ES-I3 (cell line): ENCODE data around the gene SLC41A3.

ENCODE experiments used
- H3K36me3 ChIP-seq: 2 replicates; pipeline ENCODE4 v1.6.1; 2013; ENCODE audit warnings: mild to moderate bottlenecking, low read length, control low read depth, moderate library complexity; ENCODE audit not compliant: insufficient read depth
- H3K4me1 ChIP-seq: 2 replicates; pipeline ENCODE4 v1.6.1; 2013; ENCODE audit warnings: mild to moderate bottlenecking, control low read depth, low read length; ENCODE audit not compliant: insufficient read depth
- H3K9ac ChIP-seq: 2 replicates; pipeline ENCODE4 v1.6.1; 2013; ENCODE audit warnings: low read depth, mild to moderate bottlenecking, low read length, moderate library complexity
- H3K9me3 ChIP-seq: 2 replicates; pipeline ENCODE4 v1.6.1; 2013; ENCODE audit warnings: mild to moderate bottlenecking, low read length, moderate library complexity; ENCODE audit not compliant: control insufficient read depth, insufficient read depth

Gene SLC41A3

DNA sequence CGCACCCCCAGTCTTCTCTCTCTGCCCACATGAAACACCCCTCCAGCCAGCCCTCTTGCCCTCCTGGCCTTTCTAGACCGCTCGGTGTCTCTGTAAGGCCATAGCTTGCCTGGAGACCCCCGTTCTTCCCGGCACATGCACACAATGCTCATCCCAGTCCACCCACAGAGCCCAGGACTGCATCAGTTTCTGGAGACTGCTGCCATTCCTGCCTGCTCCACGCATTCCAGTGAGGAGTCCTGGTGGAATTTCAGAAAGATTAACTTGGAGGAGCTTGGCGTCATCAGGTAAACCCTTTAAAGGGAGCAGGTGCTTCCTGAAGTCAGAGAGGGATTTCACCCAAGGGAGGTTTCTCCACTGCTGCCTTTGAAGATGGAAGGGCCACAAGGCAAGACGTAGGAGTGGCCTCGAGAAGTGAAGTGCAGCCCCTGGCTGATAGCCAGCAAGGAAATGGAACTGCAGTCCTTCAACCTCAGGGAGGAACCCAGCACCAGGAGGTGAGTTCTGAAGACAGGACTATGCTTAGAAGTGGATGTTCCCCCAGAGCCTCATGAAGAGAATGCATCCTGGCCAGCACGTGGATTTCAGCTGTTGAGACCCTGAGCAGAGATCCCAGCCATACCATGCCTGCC is 19.2 kb downstream of the SLC41A3 start:
- Histone ChIP-seq H3K9me3 (no peaks in the 10 kb centered on the region), H3K9ac (no peak overlapping the region), H3K36me3 (no peaks in the 10 kb centered on the region), H3K4me1 (no peaks in the 10 kb centered on the region)

GRCh38 chr3:126063358-126063965 is 20.5 kb downstream of the SLC41A3 start:
- no peaks in the 10 kb centered on the region; the same call in 1 of the 2 replicates for H3K4me1 ChIP-seq
- H3K9ac ChIP-seq = no peak overlapping the region
- H3K9me3 ChIP-seq = no peaks in the 10 kb centered on the region
- no peaks in the 10 kb centered on the region for H3K36me3 ChIP-seq

DNA sequence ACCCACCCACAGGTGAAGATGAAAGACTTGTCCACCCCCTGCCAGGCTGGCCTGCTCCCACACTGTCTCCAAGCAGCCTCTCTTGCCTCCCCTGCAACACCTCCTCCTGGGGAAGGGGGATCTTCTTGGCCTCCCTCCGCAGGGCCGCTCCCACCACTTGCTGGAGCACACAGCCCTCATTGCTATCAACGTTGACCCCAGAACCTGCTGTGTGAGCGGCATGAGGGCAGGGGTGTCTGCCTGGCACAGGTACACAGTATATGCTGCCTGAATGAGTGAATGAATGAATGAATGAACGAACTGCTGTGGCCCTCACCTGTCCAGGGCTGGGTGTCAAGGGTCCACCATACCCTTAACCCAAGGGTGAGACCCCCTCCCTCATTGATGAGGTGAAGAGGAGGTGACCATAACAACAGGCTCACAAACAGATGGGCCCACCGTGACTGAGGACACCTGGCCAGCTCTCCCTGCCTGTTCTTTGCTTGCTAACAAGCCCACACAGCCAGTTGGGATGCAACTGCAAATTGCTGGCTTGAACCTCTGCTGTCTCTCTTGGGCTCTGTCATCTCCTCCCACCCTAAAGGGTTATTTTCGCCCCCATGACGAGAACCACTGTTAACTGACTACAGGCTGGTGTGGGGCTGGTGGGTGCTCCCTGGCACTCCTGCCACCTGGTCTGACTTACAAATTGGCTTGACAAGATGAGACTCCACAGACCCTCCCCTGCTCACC is 22.5 kb downstream of the SLC41A3 start:
- Histone ChIP-seq H3K9ac (no peak overlapping the region), H3K4me1 (peaks cover 6% of the 10 kb centered on the region; the same call in 1 of the 2 replicates), H3K9me3 (no peaks in the 10 kb centered on the region), H3K36me3 (no peaks in the 10 kb centered on the region)

DNA sequence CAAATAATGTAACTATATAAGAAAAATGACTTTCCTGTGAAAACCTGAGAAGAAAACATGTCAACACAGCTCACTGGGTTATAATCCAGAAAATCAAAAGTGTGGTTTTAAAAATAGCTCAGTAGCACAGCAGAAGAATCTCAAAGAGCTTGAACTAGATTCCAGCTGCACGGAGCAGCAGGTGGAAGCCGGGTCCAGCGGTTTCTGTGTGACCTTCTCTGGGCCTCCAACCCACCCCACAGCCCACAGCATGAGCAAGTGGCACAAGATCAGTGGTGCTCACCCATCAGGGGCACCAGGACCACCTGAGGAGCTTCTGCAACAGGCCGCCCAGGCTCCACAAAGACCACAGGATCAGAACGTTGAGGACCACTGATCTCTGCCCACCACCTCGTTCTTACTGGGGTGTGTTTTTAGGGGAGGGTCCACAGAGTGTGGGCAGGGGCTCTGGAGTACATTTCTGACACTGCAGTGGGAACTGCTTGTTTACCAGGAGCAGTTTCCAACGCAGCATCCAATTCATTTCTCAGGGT is 23.2 kb downstream of the SLC41A3 start:
- H3K9ac ChIP-seq = no peak overlapping the region
- peaks cover 6% of the 10 kb centered on the region; the same call in 1 of the 2 replicates for H3K4me1 ChIP-seq
- H3K36me3 ChIP-seq = no peaks in the 10 kb centered on the region
- H3K9me3 ChIP-seq = no peaks in the 10 kb centered on the region

GRCh38 chr3:126058666-126059065 is 25.3 kb downstream of the SLC41A3 start:
- H3K36me3 ChIP-seq = no peaks in the 10 kb centered on the region
- H3K9me3 ChIP-seq = no peaks in the 10 kb centered on the region
- H3K9ac ChIP-seq = no peak overlapping the region
- H3K4me1 ChIP-seq = peaks cover 6% of the 10 kb centered on the region; the same call in 1 of the 2 replicates

DNA sequence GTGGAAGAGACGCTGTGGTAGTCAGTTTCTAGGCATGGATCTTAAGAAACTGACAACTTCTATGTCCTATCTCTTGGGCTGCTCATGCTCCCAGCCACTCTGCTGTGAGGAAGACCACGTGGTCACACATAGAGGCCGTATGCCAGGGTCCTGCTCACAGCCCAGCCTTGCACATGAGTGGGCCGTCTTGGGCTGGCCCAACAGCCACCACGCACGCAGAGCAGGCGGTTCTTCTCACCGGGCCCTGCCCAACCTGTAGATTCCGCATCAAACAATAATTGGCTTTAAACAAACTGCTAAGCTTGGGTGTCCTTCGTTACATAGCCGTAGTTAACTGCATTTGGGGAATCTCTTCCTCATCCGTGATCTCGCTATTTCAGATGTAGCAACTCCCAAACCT is 26.0 kb downstream of the SLC41A3 start:
- Histone ChIP-seq H3K4me1 (peaks cover 6% of the 10 kb centered on the region; the same call in 1 of the 2 replicates), H3K36me3 (no peaks in the 10 kb centered on the region), H3K9ac (no peak overlapping the region), H3K9me3 (no peaks in the 10 kb centered on the region)

DNA sequence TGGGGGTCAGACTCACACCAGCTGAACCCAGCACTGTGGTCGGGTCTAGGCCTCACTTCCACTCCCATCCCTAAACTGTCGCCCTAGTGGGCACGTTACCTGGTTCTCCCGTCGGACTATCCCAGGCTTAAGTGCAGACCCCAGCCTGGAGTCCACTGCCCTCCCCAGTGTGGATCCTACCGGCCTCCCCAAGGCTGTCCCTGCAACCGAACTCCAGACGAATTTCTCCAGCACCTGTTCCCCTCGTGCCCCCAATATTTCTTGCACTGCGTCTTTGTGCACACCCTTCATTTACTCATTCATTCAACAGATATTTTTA is 26.5 kb downstream of the SLC41A3 start:
- Histone ChIP-seq H3K36me3 (no peaks in the 10 kb centered on the region), H3K9ac (no peak overlapping the region), H3K9me3 (no peaks in the 10 kb centered on the region), H3K4me1 (peaks cover 6% of the 10 kb centered on the region; the same call in 1 of the 2 replicates)

GRCh38 chr3:126056681-126057500 is 27.0 kb downstream of the SLC41A3 start:
- Histone ChIP-seq H3K4me1 (peaks cover 6% of the 10 kb centered on the region; the same call in 1 of the 2 replicates), H3K9ac (no peak overlapping the region), H3K9me3 (no peaks in the 10 kb centered on the region), H3K36me3 (no peaks in the 10 kb centered on the region)

- Histone ChIP-seq H3K36me3 (no peaks in the 10 kb centered on the region), H3K4me1 (peaks cover 6% of the 10 kb centered on the region; the same call in 1 of the 2 replicates), H3K9me3 (no peaks in the 10 kb centered on the region), H3K9ac (no peak overlapping the region)
Measured at GRCh38 chr3:126056088-126056487, 27.8 kb downstream of the SLC41A3 start.

GRCh38 chr3:126054870-126055269 is 29.1 kb downstream of the SLC41A3 start:
- no peaks in the 10 kb centered on the region for H3K9me3 ChIP-seq
- peaks cover 6% of the 10 kb centered on the region; the same call in 1 of the 2 replicates for H3K4me1 ChIP-seq
- no peaks in the 10 kb centered on the region for H3K36me3 ChIP-seq
- no peak overlapping the region for H3K9ac ChIP-seq

DNA sequence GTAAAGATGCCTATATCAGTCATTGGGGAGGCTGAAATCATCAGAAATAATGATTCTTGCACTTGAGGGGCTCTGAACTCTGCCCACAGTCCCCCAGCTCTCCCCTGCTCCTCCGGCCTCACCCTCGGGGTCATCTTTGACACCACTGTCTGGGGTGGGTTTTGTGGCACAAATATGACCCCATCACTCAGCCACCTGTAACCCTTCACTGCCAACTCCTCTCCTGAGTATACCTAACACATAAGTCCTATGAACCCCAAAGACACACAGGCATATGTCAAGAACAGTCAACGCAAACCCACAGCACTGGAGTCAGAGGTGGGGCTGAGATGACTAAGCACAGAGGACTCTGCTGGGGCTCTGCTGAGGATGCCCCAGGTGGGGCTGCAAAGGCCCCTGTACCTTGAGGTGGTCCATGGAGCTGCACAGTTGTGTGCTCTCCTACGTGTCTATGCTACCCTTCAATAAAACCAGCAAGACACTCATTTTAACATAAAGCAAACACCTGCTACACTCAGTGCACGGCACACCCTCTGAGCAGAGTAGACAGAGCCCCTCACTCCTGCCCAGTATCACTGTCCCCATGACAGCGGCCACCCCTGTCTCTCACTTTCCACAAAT is 29.9 kb downstream of the SLC41A3 start:
- Histone ChIP-seq H3K9ac (no peak overlapping the region), H3K9me3 (no peaks in the 10 kb centered on the region), H3K4me1 (peaks cover 6% of the 10 kb centered on the region; the same call in 1 of the 2 replicates), H3K36me3 (no peaks in the 10 kb centered on the region)

GRCh38 chr3:126053513-126053912 is 30.4 kb downstream of the SLC41A3 start:
- Histone ChIP-seq H3K36me3 (no peaks in the 10 kb centered on the region), H3K9ac (no peak overlapping the region), H3K4me1 (peaks cover 6% of the 10 kb centered on the region; the same call in 1 of the 2 replicates), H3K9me3 (no peaks in the 10 kb centered on the region)

- Histone ChIP-seq H3K36me3 (no peaks in the 10 kb centered on the region), H3K9ac (no peak overlapping the region), H3K9me3 (no peaks in the 10 kb centered on the region), H3K4me1 (peaks cover 6% of the 10 kb centered on the region; the same call in 1 of the 2 replicates)
Measured at GRCh38 chr3:126052196-126053058, 31.5 kb downstream of the SLC41A3 start.
